Lower lobe of right lung (tissue), 2 donors: Measurements from ENCODE around the gene SEPHS1. TPM values are rescaled to one million over a fixed set of nuclear protein-coding genes. Genes with fewer than 3 reads are reported as not detected.

Source experiments
- ATAC-seq, 2 donors: fragments of 200-7000 bp; cut with Tn5 transposase; one replicate each; pipeline ENCODE4 v1.9.1; 2020 to 2022; ENCODE audit warnings: mild to moderate bottlenecking in 2 of 2, moderate library complexity in 2 of 2
- DNase-seq: peaks from one replicate; pipeline ENCODE4 v3.0.0-alpha.2; 2020
- H3K27ac ChIP-seq: fragments of 200-600 bp; one replicate; pipeline ENCODE4 v1.8.0; 2022
- H3K27me3 ChIP-seq: fragments of 200-600 bp; one replicate; pipeline ENCODE4 v1.8.0; 2022; ENCODE audit warnings: low read depth
- H3K36me3 ChIP-seq: fragments of 200-600 bp; one replicate; pipeline ENCODE4 v1.8.0; 2022; ENCODE audit warnings: mild to moderate bottlenecking
- H3K4me1 ChIP-seq: fragments of 200-600 bp; one replicate; pipeline ENCODE4 v1.8.0; 2022
- H3K4me3 ChIP-seq: fragments of 200-600 bp; one replicate; pipeline ENCODE4 v1.8.0; 2022; ENCODE audit warnings: mild to moderate bottlenecking
- H3K9me3 ChIP-seq: fragments of 200-600 bp; one replicate; pipeline ENCODE4 v1.8.0; 2022
- intact Hi-C: fragments of 100-400 bp; cut with DNase I; formaldehyde crosslinking; loops from one replicate; pipeline ENCODE4 v1.11.0; 2022
- total RNA-seq: library from RNA; stranded (reverse); fragmentation: NEBNext Ultra II Directional; extraction: Animal tissue kit (Norgen Biotek cat#: 25700); gene quantifications from one replicate; pipeline ENCODE4 v1.2.1, GENCODE V29; 2021
- TF ChIP-seq, protein P1 (sequence below): fragments of 200-600 bp; IDR thresholded peaks from one replicate; pipeline ENCODE4 v1.8.0; 2022; ENCODE audit warnings: antibody characterized with exemption, mild to moderate bottlenecking
- donor health status: DM: no; HTN: yes; CAD: no; lungs with severe emphysema.

The SEPHS1 gene
- total RNA-seq, 1 donor from 2014 or later: 35.9 TPM

DNA sequence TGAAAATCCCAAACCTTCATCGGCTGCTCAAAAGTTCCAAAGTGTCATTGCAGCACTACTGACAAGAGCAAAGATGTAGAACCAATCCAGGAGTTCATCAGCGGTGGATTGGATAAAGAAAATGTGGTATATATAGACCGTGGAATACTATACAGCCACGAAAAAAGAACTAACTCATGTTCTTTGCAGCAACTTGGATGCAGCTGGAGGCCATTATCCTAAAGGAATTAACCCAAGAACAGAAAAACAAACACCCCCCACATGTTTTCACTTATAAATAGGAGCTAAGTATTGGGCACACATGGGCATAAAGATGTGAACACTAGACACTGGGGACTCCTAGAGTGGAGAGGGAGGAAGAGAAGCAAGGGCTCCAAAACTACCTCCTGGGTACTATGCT, 79.8 kb downstream of the SEPHS1 start:
- no peak for DNase-seq
- H3K36me3 ChIP-seq: no peaks in the 10 kb centered on the region
- no peaks in the 10 kb centered on the region for H3K27me3 ChIP-seq
- H3K4me1 ChIP-seq: no peaks in the 10 kb centered on the region
- TF ChIP-seq, protein P1, sequence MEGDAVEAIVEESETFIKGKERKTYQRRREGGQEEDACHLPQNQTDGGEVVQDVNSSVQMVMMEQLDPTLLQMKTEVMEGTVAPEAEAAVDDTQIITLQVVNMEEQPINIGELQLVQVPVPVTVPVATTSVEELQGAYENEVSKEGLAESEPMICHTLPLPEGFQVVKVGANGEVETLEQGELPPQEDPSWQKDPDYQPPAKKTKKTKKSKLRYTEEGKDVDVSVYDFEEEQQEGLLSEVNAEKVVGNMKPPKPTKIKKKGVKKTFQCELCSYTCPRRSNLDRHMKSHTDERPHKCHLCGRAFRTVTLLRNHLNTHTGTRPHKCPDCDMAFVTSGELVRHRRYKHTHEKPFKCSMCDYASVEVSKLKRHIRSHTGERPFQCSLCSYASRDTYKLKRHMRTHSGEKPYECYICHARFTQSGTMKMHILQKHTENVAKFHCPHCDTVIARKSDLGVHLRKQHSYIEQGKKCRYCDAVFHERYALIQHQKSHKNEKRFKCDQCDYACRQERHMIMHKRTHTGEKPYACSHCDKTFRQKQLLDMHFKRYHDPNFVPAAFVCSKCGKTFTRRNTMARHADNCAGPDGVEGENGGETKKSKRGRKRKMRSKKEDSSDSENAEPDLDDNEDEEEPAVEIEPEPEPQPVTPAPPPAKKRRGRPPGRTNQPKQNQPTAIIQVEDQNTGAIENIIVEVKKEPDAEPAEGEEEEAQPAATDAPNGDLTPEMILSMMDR: no peak
- H3K4me3 ChIP-seq: no peak overlapping the region
- intact Hi-C loops: no loop called here
- H3K9me3 ChIP-seq: no peaks in the 10 kb centered on the region
- ATAC-seq: no peak
- no peak overlapping the region for H3K27ac ChIP-seq

Other genes starting within 250 kb of the SEPHS1 start
- gene OPTN, start 248.1 kb downstream of the SEPHS1 start, total RNA-seq: 53.4 TPM
- gene MCM10, start 186.7 kb downstream of the SEPHS1 start, total RNA-seq: 0.38 TPM
- gene UCMA, start 113.9 kb downstream of the SEPHS1 start, total RNA-seq: not detected
- 30.3 TPM for gene PHYH, start 48.2 kb downstream of the SEPHS1 start, total RNA-seq
- gene BEND7, start 180.7 kb upstream of the SEPHS1 start, total RNA-seq: 16.9 TPM
- gene PRPF18, start 238.7 kb upstream of the SEPHS1 start, total RNA-seq: 22.5 TPM